Renal cortex interstitium (tissue), 15 donors: ENCODE results near the gene FBXL16. TPM values are rescaled to one million over a fixed set of nuclear protein-coding genes. Genes with fewer than 3 reads are reported as not detected.
"Not testable (repeated sequence)": the region's sequence is repeated elsewhere in the genome, so short reads cannot be mapped to it uniquely, and the experiment has no call there.

ENCODE experiments used
- DNase-seq, 11 donors: peaks; one replicate each; pipeline ENCODE4 v3.0.0-alpha.2; 2013; ENCODE audit warnings: low read depth in 9 of 11, low spot score in 4 of 11; ENCODE audit errors: extremely low read depth in 1 of 11
- long read RNA-seq, 16 experiments: transcript quantifications; one replicate each; lab custom pipeline, GENCODE V29; 2026
- polyA plus RNA-seq, 3 donors: library from polyadenylated mRNA; unstranded; fragments of 120-200 nt; gene quantifications; one replicate each; pipeline ENCODE4 v1.2.1, GENCODE V29; 2013; ENCODE audit not compliant: insufficient read length in 3 of 3

Gene FBXL16, protein sequence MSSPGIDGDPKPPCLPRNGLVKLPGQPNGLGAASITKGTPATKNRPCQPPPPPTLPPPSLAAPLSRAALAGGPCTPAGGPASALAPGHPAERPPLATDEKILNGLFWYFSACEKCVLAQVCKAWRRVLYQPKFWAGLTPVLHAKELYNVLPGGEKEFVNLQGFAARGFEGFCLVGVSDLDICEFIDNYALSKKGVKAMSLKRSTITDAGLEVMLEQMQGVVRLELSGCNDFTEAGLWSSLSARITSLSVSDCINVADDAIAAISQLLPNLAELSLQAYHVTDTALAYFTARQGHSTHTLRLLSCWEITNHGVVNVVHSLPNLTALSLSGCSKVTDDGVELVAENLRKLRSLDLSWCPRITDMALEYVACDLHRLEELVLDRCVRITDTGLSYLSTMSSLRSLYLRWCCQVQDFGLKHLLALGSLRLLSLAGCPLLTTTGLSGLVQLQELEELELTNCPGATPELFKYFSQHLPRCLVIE
- 1 to 10 TPM in 1 of 3 donors, under 1 TPM in 2; 0.67 to 2.7 (median 0.92) TPM for polyA plus RNA-seq
- long read RNA-seq, donor 1 = 0 reads
- long read RNA-seq, donor 2 = 0 reads
- long read RNA-seq, donor 3, partial matches to known transcripts = 5 of 48 reads
- long read RNA-seq, donor 3, other reads (novel, unspliced or antisense) = 43 of 48 reads
- long read RNA-seq, donor 4 = 0 reads
- long read RNA-seq, donor 5 = 0 reads
- long read RNA-seq, donor 6, partial matches to known transcripts = 0 of 2 reads
- long read RNA-seq, donor 6, other reads (novel, unspliced or antisense) = 0 of 2 reads
- long read RNA-seq, donor 7 = 0 reads
- long read RNA-seq, donor 8 = 0 reads
- long read RNA-seq, donor 9, partial matches to known transcripts = 24 of 24 reads
- long read RNA-seq, donor 9, other reads (novel, unspliced or antisense) = 0 of 24 reads
- long read RNA-seq, donor 10 = 0 reads
- long read RNA-seq, donor 11, partial matches to known transcripts = 30 of 30 reads
- long read RNA-seq, donor 11, other reads (novel, unspliced or antisense) = 0 of 30 reads
- long read RNA-seq, donor 12 = 0 reads
- long read RNA-seq, donor 13 = 0 reads
- long read RNA-seq, donor 14 = 0 reads
- long read RNA-seq, donor 15 = 0 reads
- long read RNA-seq, donor 16, partial matches to known transcripts = 22 of 133 reads
- long read RNA-seq, donor 16, other reads (novel, unspliced or antisense) = 110 of 133 reads

GRCh38 chr16:705431-706188 is at the start of gene FBXL16:
Gene FBXL16, minus strand, starts transcription at chr16:705801. Its CDS starts 8,396 bp downstream, at chr16:697405.
- no peak for DNase-seq

DNA sequence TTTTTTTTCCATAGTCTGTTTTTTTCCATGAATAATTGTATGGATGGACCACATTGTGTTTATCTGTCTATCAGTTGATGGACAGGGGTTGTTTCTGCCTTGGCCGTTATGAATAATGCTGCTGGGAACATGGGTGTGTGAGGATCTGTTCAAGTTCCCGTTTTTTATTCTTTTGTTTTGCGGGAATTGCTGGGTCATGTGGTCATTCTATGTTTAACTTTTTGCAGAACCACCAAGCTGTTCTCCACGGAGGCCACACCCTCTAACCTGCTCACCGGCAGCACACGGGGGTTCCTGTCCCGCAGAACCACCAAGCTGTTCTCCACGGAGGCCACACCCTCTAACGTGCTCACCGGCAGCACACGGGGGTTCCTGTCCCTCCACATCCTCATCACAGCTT is 49.1 kb upstream of the FBXL16 start:
- no peak for DNase-seq

GRCh38 chr16:754121-754607 is 48.6 kb upstream of the FBXL16 start:
- DNase-seq = not testable (repeated sequence)

DNA sequence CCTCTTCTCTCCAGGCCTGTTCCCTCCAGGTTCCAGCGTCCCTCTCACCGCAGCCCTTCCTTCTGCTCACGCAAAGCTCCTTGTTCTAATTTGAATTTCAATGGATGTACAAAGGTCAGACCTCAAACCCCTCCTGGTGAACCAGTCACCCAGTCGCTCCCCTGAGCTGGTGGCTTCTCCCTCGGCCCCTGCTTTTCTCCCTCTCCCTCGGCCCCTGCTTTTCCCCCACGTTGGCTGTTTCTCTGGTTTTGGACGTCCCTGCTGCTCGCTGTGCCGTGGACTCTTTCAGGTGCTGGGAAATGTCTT is 46.4 kb upstream of the FBXL16 start:
- no peak for DNase-seq

DNA sequence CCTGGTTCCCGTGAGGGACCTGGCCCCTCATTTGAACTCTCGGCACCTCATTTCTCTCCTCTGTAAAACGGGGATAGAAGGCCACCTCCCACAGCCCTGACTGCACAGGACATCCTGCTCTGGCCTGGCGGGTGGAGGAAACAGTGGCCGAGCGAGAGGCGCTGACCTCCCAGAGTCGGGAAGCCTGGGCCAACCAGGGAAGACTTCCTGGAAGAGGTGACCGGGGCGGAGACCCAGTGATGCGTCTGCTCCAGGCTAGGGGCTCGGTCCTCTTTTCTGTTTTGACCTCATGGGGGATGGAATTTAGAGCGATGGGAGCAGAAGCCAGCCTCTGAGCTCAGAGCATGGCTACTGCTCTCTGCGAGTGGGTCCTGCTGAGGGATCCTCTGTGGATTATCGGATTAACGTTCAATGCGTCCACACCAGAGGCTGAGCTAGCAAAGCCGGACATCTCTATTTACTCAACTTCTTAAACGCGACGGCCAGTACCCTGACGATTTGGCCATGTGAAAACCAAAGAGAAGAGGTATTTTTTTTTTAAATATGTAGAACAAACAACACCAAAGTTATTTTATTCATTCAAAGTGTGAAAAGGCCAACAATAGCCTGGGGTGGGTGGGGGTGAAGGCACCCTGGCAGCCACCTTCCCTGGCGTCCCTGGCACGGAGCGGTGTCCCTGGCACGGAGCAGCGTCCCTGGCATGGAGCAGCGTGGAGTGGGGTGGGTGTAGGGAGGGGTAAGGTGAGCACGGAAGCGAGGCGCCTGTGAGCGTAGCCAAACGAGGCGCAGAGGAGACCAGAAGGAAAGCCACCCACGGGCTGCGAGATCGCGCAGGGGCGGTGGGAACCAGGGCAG is 45.8 kb upstream of the FBXL16 start:
- no peak for DNase-seq

DNA sequence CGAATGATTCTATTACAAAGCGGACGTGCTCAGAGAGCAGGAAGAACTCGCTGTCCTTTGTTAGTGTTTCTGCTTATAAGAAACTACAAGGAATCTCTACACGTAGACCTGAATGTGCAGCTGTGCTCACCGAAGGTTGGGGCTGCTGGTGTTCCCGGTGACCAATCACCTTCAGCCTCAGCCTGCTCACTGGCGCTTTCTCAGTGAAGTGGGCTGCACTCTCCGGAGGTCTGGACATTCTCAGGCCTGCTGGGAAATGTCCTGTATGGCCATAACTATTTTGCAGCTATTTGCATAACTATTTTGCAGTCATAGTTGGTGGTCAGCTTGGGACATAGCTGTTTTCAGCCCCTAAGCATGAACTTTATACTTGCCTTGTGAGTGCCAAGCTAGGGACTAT is 44.9 kb upstream of the FBXL16 start:
- no peak for DNase-seq

GRCh38 chr16:749010-749409 is 43.4 kb upstream of the FBXL16 start:
- DNase-seq = no peak

DNA sequence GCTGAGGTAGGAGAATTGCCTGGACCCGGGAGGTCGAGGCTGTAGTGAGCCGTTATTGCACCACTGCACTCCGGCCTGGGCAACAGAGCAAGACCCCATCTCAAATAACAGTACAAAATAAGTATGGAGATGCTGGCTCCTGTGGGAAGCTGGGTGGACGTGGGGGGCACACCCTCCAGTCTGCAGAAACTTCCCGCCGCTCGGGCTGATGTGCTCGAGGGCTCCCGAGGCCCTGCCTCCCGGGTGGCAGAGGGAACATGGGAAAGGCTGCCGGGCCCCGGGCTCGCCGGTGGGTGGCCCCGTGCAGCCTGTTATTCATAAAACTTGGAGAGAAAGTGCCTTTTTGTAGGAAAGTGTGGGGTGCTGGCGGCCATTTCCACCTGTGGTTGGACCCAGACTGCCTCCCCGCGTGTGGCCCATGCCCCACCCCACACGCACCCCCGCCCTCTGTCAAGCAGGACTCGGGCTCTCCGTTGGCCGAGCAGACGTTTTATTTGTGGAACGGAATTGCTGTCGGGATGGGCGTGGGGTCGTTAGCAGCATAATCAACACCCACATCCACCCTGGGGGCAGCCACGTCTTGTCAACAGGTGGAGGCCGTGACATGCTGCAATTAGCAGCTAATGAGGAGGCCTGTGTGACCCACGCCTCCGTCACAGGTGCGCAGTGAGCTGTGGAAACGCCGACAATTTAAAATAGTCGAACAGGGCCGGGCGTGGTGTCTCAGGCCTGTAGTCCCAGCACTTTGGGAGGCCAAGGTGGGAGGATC is 42.6 kb upstream of the FBXL16 start:
- DNase-seq = no peak

GRCh38 chr16:746637-747036 is 41.0 kb upstream of the FBXL16 start:
- no peak for DNase-seq

DNA sequence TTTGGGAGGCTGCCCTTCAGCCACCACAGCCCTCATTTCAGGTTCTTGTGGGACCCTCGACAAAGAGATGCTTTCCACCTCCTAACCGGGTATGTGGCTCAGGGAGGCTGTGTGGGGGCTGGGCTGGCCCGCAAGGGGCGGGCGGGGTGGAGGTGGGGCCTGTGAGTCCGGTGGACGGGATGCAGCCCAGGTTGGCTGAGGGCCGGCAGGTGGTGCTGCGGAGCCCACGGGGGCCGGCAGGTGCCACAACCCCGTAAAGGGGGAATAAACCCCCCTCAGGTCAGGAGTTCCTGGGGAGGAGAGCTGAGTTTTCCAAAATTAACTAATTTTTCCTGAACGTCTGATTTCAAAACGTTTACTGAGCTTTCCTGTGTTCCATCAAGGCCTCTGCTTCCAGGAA is 40.1 kb upstream of the FBXL16 start:
- no peak for DNase-seq

DNA sequence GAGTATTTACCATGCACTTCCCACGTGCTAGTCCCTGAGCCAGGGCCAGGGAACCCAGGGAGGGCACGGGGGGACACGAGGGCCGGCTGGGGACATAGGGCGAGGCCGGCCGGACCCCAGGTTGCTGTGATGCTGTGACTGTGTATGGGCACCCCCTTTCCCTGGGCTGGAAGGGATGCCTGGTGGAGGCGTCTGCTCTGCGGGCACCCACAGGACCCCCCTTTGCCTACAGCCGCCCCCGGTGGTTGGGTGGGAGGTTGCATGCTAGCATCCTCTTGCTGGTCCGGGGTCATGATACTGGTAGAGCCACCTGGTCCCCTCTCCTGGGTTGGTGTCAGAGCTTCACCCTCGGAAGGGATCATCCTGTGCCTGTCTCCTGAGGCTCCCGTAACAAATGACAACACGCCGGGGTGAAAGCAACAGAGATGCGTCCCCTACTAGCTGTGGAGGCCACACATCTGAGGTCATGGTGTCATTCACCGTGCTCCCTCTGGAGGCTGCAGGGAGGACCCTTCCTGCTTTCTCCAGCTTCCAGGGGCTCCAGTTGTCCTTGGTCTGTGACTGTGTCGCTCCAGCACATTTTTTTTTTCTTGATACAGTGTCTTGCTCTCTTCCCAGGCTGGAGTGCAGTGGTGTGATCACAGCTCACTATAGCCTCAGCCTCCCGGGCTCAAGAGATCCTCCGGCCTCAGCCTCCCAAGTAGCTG is 38.3 kb upstream of the FBXL16 start:
- DNase-seq = no peak

DNA sequence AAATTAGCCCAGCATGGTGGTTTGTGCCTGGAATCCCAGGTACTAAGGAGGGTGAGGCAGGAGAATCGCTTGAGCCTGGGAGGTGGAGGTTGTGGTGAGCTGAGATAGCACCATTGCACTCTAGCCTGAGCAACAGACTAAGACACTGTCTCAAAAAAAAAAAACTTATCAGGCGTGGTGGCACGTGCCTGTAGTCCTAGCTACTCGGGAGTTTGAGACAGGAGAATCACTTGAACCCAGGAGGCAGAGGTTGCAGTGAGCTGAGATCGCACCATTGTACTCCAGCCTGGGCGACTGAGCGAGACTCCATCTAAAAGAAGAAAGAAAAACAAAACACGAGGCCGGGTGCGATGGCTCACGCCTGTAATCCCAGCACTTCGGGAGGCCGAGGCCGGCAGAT is 37.3 kb upstream of the FBXL16 start:
- not testable (repeated sequence) for DNase-seq

DNA sequence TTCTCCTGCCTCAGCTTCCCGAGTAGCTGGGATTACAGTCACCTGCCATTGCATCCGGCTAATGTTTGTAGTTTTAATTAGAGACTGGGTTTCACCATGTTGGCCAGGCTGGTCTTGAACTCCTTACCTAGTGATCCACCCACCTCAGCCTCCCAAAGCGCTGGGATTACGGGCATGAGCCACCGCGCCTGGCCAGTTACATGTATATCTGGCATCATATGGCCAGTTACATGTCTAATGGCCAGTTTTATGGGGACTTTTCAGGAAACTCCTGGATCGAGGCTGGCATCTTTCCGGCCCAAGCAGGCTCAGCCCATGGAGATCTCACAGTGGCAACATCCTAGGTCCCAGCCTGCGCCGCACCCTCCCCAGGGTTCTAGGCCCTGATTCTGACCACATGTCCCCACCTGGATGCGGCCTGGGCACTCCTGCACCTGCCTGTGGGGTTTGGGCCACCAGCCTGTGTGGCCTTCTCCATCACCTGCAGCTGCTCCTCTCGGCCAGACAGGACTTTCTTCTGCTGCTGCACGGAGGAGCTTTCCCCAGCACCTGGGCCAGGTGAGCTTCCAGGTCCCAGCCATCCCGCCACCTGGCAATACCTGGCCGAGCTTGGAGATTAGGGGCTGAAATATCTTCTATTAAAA is 36.5 kb upstream of the FBXL16 start:
- DNase-seq = no peak

- peak; percentile 58 to 88 (median 82) for DNase-seq
Measured at GRCh38 chr16:740764-741505, 35.3 kb upstream of the FBXL16 start, which contains the start of gene CIAO3. Gene CIAO3, minus strand, starts transcription at chr16:740997. Its CDS starts 12 bp downstream, at chr16:740985.

- DNase-seq = no peak
Measured at GRCh38 chr16:740459-740763, 34.8 kb upstream of the FBXL16 start.
